ENCODE results near the gene NLGN1. TPM values are rescaled to one million over a fixed set of nuclear protein-coding genes. Genes with fewer than 3 reads are reported as not detected.
"Not testable (repeated sequence)": the region's sequence is repeated elsewhere in the genome, so short reads cannot be mapped to it uniquely, and the experiment has no call there.

The NLGN1 gene
- 1 to 10 TPM; 2.2 to 4.8 (median 2.2) TPM for polyA plus RNA-seq (ENCODE audit: insufficient read length in 3 of 3)

DNA sequence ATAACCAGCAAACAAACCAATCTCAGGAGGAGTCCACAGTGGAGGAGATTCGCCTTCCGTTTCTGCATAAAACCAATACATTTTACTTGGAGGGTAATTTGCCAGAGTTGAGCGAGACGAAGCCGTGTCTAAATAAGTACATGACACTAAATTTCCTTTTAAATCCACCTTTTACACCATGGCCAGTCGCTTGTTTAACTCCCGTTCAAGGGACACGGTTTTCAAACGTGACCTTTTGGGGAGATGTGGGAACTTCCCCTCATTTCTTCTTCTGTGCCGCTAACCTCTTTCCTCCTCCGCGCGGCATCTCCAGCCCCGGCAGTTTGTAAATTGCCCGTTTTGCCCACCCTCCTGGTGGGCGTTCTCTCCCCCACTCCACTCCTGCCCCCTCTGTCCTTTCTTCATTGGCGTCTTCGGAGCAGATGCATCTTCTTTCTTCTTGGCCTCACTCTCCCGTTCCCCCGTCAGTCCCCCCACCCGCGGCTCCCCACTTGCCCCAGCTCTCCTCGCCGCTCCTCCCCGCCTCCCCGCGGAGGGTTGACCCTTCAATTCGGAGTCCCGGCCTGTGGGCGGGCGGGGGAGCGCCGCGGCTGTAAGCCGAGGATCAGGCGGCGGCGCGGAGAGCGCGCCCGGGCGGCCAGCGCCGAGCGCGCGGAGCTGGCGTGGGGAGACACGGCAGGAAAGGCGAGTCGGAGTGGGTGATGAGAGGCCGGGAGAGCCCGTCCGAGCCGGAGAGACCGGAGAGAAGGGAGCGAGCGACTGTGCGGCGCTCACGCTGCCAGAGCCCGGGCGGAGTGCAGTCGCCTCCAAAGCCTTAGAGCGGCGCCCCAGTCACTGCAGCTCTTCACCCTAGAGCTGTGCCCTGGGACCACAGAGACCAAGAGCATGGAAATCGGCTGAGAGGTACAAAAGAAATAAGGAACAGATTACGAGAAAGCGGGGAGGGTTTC lies at the start of gene NLGN1:
Gene NLGN1, plus strand, starts transcription at position 584 of the 950 bp plus-strand sequence.
- DNase-seq (ENCODE audit: low read depth in 3 of 3, low spot score in 2 of 3), result peak in 1 of 3 donors; percentile 55

DNA sequence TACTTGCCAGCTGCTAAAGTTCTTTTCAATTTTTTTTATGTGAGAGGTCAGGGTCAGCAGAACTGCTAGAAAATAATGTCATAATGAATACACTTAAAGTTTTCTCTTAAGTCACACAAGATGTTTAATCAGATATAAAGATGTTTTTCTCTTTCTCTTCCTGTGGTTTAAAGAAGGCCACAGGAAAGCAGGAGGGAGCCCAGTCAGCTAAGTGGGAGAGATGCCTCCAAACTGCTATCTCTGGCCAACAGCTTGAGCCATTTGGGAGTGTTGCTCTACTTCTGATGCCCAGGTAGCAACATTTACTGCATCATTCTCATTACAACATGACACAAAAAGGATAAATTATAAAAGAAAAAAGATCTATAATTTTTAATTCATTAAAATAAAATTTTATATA lies 45.7 kb upstream of the NLGN1 start:
- DNase-seq (ENCODE audit: low read depth in 3 of 3, low spot score in 2 of 3), result no peak

DNA sequence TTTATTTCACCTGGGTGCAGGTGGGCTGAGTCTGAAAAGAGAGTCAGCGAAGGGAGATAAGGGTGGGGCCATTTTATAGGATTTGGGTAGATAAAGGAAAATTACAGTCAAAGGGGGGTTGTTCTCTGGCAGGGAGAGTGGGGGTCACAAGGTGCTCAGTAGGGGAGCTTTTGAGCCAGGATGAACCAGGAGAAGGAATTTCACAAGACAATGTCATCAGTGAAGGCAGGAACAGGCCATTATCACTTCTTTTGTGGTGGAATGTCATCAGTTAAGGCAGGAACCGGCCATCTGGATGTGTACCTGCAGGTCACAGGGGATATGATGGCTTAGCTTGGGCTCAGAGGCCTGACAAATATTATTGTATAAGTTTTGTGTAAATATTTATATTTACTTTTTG lies 44.4 kb upstream of the NLGN1 start:
- DNase-seq (ENCODE audit: low read depth in 3 of 3, low spot score in 2 of 3), result not testable (repeated sequence)

DNA sequence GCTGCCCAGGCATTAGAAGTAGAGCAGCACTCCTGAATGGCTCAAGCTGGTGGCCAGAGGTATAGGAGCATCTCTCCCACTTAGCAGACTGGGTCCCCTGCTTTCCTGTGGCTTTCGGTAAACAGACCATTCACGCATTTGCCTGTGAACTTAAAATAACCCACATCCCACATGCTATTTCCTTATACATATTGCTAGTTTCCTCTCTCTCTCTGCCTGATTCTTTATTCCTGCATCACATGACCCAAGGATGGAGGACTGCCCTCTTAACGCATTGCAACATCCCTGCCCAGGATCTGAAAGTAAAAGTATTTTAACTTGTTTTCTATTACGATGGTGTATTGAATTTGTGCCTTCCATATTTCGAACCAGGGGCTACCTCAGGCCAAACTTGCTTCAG lies 43.4 kb upstream of the NLGN1 start:
- no peak for DNase-seq (ENCODE audit: low read depth in 3 of 3, low spot score in 2 of 3)

GRCh38 chr3:173371848-173372487 lies 25.6 kb upstream of the NLGN1 start:
- peak in 1 of 3 donors; percentile 6 for DNase-seq (ENCODE audit: low read depth in 3 of 3, low spot score in 2 of 3)

GRCh38 chr3:173380681-173381080 lies 16.9 kb upstream of the NLGN1 start:
- no peak for DNase-seq (ENCODE audit: low read depth in 3 of 3, low spot score in 2 of 3)

- not testable (repeated sequence) for DNase-seq (ENCODE audit: low read depth in 3 of 3, low spot score in 2 of 3)
These were observed 15.6 kb upstream of the NLGN1 start for GRCh38 chr3:173381936-173382335.

DNA sequence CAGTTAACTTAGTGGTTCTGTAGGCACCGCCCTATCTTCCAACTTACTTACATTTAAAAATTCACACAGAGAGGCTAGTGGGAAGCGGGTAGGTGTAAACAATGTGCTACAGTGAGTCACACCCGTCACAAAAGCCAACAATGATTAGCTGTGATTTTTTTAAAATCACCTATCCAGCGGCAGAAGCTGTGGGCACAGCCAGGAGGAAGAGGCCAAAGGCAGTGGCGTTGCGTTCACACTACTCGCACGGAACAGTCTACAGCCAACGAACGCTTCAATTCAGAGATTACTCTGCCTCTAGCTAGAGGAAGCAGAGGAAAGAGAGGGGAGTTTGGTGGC lies 2.5 kb upstream of the NLGN1 start:
- DNase-seq (ENCODE audit: low read depth in 3 of 3, low spot score in 2 of 3), result peak in 1 of 3 donors; percentile 8

DNA sequence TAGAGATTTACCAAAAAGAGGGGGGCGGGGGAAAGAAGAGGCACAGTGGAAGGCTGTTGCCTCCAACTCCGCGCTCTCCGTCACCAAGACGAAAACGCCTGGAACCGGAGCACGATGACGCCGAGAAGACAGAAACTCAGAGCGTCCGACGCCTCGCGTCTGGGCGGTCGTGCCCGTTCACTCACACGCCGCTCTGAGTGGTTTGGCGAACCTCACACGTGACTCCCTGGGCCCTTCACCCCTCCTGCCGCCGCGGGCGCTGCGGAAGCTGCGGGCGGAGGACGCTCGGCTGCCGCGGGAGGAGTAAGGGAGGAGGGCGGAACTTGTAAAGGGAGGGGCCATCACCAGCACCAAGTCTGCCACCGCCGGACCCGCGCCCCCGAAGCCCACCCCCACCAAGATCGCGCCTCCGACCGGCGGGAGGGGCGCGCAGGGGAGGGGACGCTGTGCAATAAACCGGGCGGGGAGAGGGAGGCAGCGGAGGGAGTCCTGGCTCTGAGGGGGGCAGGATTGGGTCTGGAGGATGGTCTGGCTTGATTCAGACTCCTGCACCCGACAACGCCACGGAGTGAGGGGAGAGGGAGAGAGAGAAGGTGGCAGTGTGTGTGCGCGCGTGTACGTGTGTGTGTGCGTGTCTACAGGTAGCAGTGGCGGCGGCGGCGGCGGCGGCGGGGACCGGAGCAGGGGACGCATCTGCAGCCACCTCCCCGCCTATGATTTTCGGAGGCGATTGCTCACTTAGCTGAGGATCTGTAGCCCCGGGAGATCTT lies 1.9 kb upstream of the NLGN1 start:
- DNase-seq (ENCODE audit: low read depth in 3 of 3, low spot score in 2 of 3), result peak in 1 of 3 donors; percentile 56

DNA sequence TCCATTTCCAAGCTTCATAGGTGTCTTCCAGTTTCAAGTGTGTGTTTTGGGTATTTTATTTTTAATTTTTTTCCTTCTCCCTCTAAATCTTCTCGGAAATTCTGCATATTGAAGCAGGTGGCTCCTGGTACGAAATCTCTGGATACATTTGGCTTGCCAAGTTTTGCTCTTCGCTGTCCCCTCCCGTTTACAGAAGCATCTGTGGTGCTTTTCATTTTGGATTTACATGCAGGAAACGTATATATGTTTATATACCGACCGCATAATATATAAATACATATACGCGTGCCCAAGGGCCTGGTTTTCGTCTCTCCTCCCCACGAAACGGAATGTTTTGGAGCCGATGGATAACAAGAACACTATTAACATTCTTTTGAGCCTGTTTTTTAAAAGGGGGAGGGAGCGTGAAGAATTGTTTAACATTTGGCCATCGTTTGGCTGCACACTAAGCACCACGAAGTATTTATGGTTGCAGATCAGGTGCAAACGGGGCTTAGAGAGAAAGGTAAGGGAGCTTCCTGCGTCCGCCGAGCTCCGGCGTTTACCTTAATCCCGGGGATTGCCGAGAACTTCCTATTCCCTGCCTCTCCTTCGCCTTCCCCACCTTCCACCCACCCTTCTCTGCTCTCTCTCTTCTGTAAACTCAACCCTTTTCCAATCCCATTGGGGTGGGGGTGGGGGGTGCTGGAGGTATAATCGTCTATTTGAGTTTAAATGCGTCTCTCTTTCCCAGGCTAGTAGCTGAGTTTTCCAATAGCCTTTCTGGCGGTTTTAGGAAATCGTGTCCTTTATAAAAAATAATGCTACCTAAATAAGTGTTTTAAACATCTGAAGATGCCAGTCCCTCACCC lies 1.1 kb upstream of the NLGN1 start:
- peak in 1 of 3 donors; percentile 12 for DNase-seq (ENCODE audit: low read depth in 3 of 3, low spot score in 2 of 3)

DNA sequence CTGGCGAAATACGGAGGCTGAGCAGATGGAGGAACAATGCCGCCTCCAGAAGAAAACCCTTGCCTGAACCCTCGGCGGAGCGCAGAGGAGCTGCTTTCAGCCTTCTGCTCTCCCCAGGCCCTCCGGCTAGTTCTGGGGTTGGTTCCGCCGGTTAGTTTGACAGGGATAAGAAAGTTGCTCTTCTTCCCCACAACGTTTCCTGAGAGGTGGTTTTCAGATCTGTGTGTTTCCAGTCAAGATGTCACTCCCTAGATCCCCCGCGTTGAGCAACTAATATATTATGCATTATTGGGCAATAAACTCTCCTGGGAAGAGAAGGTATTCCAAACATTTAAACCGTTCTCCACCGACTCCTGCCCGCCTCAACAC lies 551 bp downstream of the NLGN1 start:
- DNase-seq (ENCODE audit: low read depth in 3 of 3, low spot score in 2 of 3), result no peak

DNA sequence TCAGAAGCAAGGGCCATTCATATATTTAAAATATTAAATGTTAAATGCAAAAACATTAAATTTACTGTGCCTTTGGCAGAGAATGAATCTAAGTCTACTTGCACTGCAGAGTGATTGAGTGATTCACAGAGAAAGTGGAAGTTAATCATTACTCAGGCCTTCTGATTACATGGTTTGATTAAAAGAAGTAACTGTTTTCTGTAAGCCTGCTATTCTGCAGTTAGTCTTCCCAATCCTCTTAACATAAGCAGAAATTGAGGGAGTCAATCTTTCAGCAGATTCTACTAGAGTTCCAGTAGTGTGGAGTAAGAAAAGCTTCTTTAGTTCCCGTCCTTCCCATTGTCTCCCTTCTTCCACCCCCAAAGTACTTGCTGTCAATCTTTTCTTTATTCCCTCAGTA lies 1.5 kb downstream of the NLGN1 start:
- no peak for DNase-seq (ENCODE audit: low read depth in 3 of 3, low spot score in 2 of 3)

- DNase-seq (ENCODE audit: low read depth in 3 of 3, low spot score in 2 of 3), result no peak
These were observed 3.8 kb downstream of the NLGN1 start for GRCh38 chr3:173401369-173401768.

DNA sequence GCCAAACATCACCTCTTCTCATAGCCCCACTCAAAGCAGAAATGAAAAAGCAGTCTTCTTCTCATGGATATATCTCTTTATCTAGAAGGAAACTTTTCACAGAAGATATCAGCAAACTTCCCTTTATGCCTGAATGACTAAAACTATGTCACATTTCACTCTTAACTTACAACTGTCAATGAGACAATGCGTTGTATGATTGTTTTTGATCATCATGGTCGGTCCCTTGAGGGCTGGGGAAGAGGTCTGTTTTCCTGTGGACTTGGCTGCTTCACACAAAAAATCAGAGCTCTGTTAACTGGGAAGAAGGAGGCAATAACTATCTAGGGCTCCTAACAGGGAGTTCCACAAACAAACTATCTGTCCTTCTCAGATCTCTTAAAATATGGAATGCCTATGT lies 5.1 kb downstream of the NLGN1 start:
- DNase-seq (ENCODE audit: low read depth in 3 of 3, low spot score in 2 of 3), result no peak

DNA sequence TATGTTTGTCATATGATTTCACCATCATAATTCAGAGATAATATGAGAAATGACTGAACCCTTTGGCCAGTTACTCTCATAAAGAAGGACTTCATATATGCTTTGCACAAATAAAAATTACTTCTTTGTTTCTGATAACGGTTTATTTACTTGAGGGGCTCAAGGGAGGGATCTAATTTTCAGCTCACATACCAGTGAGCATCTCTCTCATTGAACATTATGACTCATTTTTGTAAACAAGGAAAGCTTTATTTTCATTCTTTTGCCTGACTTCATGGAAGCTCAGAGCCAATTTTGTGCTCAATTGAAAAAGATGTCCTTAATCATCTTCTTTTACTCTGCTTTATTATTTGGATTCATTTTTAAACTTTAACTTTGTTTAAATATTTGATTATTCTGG lies 5.8 kb downstream of the NLGN1 start:
- DNase-seq (ENCODE audit: low read depth in 3 of 3, low spot score in 2 of 3), result no peak

- DNase-seq (ENCODE audit: low read depth in 3 of 3, low spot score in 2 of 3), result no peak
These were observed 6.6 kb downstream of the NLGN1 start for GRCh38 chr3:173404156-173404555.

- DNase-seq (ENCODE audit: low read depth in 3 of 3, low spot score in 2 of 3), result no peak
These were observed 12.9 kb downstream of the NLGN1 start for GRCh38 chr3:173410436-173410835.

DNA sequence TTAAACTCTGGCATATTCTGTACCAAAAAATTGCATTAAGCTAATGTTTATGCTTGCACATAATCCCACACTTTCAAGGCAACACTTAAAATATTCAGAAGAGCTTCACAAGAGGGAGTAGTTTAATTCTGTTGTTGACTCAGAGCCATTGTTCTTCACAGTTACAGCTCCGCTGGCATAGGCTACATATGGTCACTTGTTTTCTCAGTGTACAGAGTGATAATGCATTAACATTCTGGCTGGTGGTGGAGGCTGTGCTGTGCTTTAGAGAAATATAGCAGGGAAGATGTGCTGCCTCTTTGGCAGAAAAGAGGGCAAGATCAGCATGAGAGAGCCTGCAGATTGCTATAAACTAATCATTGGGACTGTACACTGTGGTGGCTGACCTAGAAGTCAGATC lies 13.3 kb downstream of the NLGN1 start:
- no peak for DNase-seq (ENCODE audit: low read depth in 3 of 3, low spot score in 2 of 3)

DNA sequence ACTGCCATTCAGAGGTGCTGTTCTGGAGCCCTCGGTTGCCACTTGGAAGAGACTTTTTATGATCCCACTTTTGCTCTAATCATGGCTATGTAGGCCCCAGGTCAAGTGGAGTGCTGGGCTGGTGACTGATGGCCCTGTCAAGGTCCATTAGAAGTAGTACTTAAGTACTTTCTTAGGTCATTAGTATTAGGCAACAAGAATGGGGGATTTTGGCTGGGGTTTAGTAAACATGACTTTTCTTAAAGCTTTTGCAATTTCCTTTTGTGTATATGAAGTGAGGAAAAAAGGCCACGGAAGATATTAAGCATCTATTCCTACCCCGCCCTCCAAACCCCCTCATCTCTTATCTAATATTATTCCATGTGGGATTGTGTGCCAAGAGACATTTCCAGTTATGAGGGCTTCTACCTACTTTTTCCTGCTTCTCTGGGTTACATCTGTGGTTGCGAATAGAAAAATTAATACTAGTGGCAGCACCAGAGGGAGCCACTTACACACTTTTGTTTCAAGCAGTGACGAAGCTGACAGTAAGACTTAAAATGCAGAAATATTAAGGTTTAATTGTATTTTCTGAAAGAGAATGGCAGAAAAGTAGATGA lies 13.9 kb downstream of the NLGN1 start:
- peak in 1 of 3 donors; percentile 27 for DNase-seq (ENCODE audit: low read depth in 3 of 3, low spot score in 2 of 3)

GRCh38 chr3:173416070-173416469 lies 18.5 kb downstream of the NLGN1 start:
- DNase-seq (ENCODE audit: low read depth in 3 of 3, low spot score in 2 of 3), result no peak
